Body of pancreas (tissue), 4 donors: Measurements from ENCODE around the gene KIF21A. TPM values are rescaled to one million over a fixed set of nuclear protein-coding genes. Genes with fewer than 3 reads are reported as not detected.

Experiments used
- ATAC-seq: fragments of 150-250 bp; one replicate; pipeline ENCODE4 v1.9.1; 2016
- DNase-seq, 4 donors: peaks; one replicate each; pipeline ENCODE4 v3.0.0-alpha.2; 2019
- H3K27ac ChIP-seq, 4 donors: fragments of 200-600 bp; sonication (generic); 1 replicate in 3 of 4; 2 replicates in 1 of 4; pipeline versions ENCODE4 v1.5.1 to v1.6.1; 2016 to 2019; ENCODE audit warnings: mild to moderate bottlenecking in 1 of 4, mixed read lengths in 1 of 4, moderate library complexity in 1 of 4
- H3K27me3 ChIP-seq, 2 donors: fragments of 200-600 bp; sonication (generic); one replicate each; pipeline ENCODE4 v1.6.0; 2016; ENCODE audit warnings: mild to moderate bottlenecking in 1 of 2
- H3K36me3 ChIP-seq, 2 donors: fragments of 200-600 bp; sonication (generic); replicated peaks in 1 of 2; 2 replicates each; pipeline ENCODE4 v1.5.1; 2016; ENCODE audit warnings: low read depth in 2 of 2; ENCODE audit not compliant: insufficient read depth in 1 of 2
- H3K4me1 ChIP-seq: fragments of 200-600 bp; sonication (generic); one replicate; pipeline ENCODE4 v1.6.0; 2016
- H3K4me3 ChIP-seq, 2 donors: fragments of 200-600 bp; sonication (generic); 1 replicate in 1 of 2; 2 replicates in 1 of 2; pipeline ENCODE4 v1.5.1; 2016 to 2019
- H3K9me3 ChIP-seq, 3 donors: fragments of 200-600 bp; sonication (generic); 1 replicate in 2 of 3; 2 replicates in 1 of 3; pipeline ENCODE4 v1.5.1; 2016
- POLR2A ChIP-seq, 3 donors: fragments of 450-650 bp; IDR thresholded peaks; one replicate each; pipeline ENCODE4 v1.6.1; 2016; ENCODE audit warnings: antibody characterized with exemption in 3 of 3, mild to moderate bottlenecking in 2 of 3
- WGBS, 2 donors: methylation state at CpG; one replicate each; pipeline ENCODE4 v1.1.5; 2017; 5-methylcytosine and 5-hydroxymethylcytosine counted together
- intact Hi-C: fragments of 100-400 bp; cut with DNase I; formaldehyde crosslinking; loops from one replicate; pipeline ENCODE4 v1.15.1; 2023
- total RNA-seq, 2 donors: library from RNA; depleted of rRNA; stranded (reverse); fragments of >200 nt; gene quantifications; one replicate each; pipeline ENCODE4 v1.1.0, GENCODE V29; 2016
- TF ChIP-seq, protein P1 (sequence below), 7 experiments: fragments of 450-650 bp in 4 of 7; fragments of 200-600 bp in 3 of 7; sonication (generic) in 3 of 7; IDR thresholded peaks; one replicate each; pipeline ENCODE4 v1.5.1; 2016 to 2019; ENCODE audit warnings: antibody characterized with exemption in 7 of 7

The KIF21A gene
- total RNA-seq, 2 donors from 2014 or later = 19.5 to 49.1 TPM

DNA sequence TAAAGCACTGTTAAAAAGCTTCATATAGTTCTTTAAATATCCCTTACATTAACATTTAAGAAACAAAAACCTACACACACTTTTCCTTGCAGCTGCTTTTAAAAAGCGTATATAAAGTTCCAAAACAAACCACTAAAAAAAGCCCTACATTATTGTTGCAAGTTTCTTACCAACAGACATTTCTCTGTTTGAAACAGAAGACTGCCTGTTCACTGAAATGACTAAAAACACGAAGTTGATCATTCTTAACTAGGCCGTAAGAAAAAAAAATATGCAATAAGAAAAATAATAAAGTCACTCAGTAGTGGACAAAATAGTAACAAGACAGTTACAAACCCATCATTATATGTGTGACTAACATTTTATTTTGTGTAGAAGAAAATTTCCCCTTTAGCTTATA is 37.3 kb downstream of the KIF21A start:
- no peak for ATAC-seq

DNA sequence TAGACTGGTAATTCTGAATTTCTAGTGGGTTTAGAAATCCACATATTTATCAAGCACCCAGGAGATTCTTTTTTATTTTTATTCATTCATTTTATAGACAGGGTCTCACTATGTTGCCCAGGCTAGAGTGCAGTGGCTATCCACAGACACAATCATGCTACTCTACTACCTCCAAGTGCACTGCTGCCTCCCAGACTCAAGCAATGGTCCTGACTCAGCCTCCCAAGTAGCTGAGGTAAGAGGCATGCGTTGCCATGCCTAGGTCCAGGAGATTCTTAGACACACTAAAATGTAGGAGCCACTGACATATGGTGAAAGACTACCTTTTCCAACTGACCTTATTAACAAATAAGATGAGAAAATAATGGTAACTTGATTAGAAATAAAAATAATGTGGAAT is 38.9 kb downstream of the KIF21A start:
- intact Hi-C loops = no loop called here
- ATAC-seq (no peak), DNase-seq (no peak)
- H3K4me3 ChIP-seq = no peak overlapping the region
- H3K27me3 ChIP-seq = no peaks in the 10 kb centered on the region
- no peaks in the 10 kb centered on the region for H3K36me3 ChIP-seq
- H3K27ac ChIP-seq = no peak overlapping the region
- no peaks in the 10 kb centered on the region for H3K9me3 ChIP-seq
- no peak for TF ChIP-seq POLR2A (IDR thresholded peaks at IDR 0.05)
- TF ChIP-seq, protein P1, sequence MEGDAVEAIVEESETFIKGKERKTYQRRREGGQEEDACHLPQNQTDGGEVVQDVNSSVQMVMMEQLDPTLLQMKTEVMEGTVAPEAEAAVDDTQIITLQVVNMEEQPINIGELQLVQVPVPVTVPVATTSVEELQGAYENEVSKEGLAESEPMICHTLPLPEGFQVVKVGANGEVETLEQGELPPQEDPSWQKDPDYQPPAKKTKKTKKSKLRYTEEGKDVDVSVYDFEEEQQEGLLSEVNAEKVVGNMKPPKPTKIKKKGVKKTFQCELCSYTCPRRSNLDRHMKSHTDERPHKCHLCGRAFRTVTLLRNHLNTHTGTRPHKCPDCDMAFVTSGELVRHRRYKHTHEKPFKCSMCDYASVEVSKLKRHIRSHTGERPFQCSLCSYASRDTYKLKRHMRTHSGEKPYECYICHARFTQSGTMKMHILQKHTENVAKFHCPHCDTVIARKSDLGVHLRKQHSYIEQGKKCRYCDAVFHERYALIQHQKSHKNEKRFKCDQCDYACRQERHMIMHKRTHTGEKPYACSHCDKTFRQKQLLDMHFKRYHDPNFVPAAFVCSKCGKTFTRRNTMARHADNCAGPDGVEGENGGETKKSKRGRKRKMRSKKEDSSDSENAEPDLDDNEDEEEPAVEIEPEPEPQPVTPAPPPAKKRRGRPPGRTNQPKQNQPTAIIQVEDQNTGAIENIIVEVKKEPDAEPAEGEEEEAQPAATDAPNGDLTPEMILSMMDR (IDR thresholded peaks at IDR 0.05) = no peak
- WGBS, 2 donors = 91 to 100% methylated on average over 1 of the region's 1 CpG
- H3K4me1 ChIP-seq = peaks cover 6% of the 10 kb centered on the region

More for the DNA sequence above, 37.3 kb downstream of the KIF21A start:
- DNase-seq = no peak
- Histone ChIP-seq H3K4me3 (no peak overlapping the region), H3K36me3 (no peaks in the 10 kb centered on the region), H3K27me3 (no peaks in the 10 kb centered on the region), H3K9me3 (no peaks in the 10 kb centered on the region), H3K27ac (no peak overlapping the region), H3K4me1 (peaks cover 6% of the 10 kb centered on the region)
- 85 to 87% methylated on average over 3 of the region's 3 CpGs for WGBS, 2 donors
- TF ChIP-seq, protein P1 (IDR thresholded peaks at IDR 0.05) = no peak
- TF ChIP-seq POLR2A (IDR thresholded peaks at IDR 0.05) = no peak
- intact Hi-C loops = no loop called here

DNA sequence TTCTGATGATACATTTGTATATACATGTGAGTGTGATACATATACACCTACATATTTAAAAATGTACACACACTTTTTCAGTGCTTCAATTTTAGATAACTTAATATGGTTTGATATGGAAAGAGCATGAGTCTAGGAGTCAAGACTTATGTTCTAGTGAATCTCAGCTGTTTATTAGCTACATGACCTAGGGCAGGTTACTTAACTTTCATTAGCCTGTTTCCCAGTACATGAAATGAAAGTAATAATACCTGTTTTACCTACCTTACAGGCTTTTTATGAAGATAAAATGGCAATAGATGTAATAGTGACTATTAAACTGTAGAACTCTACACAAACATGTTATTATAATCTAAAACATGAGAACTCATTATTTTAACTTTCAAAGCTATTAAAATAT is 39.5 kb downstream of the KIF21A start:
- Histone ChIP-seq H3K4me1 (peaks cover 6% of the 10 kb centered on the region), H3K9me3 (no peaks in the 10 kb centered on the region), H3K4me3 (no peak overlapping the region), H3K36me3 (no peaks in the 10 kb centered on the region), H3K27me3 (no peaks in the 10 kb centered on the region), H3K27ac (no peak overlapping the region)
- DNase-seq (no peak), ATAC-seq (no peak)
- intact Hi-C loops = no loop called here
- no peak for TF ChIP-seq POLR2A (IDR thresholded peaks at IDR 0.05)
- TF ChIP-seq, protein P1 (IDR thresholded peaks at IDR 0.05) = no peak

DNA sequence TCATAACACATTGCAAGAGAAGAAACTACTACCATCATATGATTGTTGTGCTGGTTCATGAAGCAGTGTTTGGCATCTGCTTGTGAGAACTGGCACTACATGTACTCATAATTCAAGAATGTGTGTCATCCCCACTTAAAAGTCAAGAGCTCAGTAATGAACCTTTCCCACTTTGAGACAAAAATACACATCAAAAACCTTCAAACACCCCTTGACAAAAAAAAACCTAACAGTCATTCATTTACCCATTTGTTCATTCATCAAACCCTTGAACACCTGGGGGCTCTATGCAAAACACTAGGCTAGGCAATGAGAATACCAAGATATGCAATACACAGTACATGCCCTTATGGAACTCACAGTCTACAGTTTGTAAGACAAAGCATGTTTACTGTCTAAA is 40.0 kb downstream of the KIF21A start:
- no peak for DNase-seq
- Histone ChIP-seq H3K4me3 (no peak overlapping the region), H3K36me3 (no peaks in the 10 kb centered on the region), H3K9me3 (no peaks in the 10 kb centered on the region), H3K27me3 (no peaks in the 10 kb centered on the region), H3K27ac (no peak overlapping the region), H3K4me1 (peaks cover 6% of the 10 kb centered on the region)
- ATAC-seq = no peak
- intact Hi-C loops = no loop called here
- TF ChIP-seq, protein P1 (IDR thresholded peaks at IDR 0.05) = no peak
- no peak for TF ChIP-seq POLR2A (IDR thresholded peaks at IDR 0.05)

GRCh38 chr12:39401459-39401858 is 41.5 kb downstream of the KIF21A start:
- ATAC-seq = no peak
- 59 to 77% methylated on average over 2 of the region's 2 CpGs for WGBS, 2 donors
- H3K4me3 ChIP-seq = no peak overlapping the region

More at GRCh38 chr12:39401459-39401858, 41.5 kb downstream of the KIF21A start:
- no peak for DNase-seq
- intact Hi-C loops = no loop called here
- Histone ChIP-seq H3K9me3 (no peaks in the 10 kb centered on the region), H3K36me3 (no peaks in the 10 kb centered on the region), H3K4me1 (peaks cover 6% of the 10 kb centered on the region), H3K27ac (no peak overlapping the region), H3K27me3 (no peaks in the 10 kb centered on the region)
- TF ChIP-seq, protein P1 (IDR thresholded peaks at IDR 0.05) = no peak
- no peak for TF ChIP-seq POLR2A (IDR thresholded peaks at IDR 0.05)
